HG03521 (cell line): ENCODE measurements around the gene EML6.
A peak's percentile ranks its signal among the peaks of the same experiment; 100 is the strongest.
"Not testable (repeated sequence)": the region's sequence is repeated elsewhere in the genome, so short reads cannot be mapped to it uniquely, and the experiment has no call there.

Source experiments
- ATAC-seq: cut with Tn5 transposase; IDR thresholded peaks from one replicate; pipeline ENCODE4 v1.9.1; 2021; ENCODE audit warnings: mild to moderate bottlenecking, moderate library complexity; ENCODE audit not compliant: unreplicated experiment

Gene EML6

DNA sequence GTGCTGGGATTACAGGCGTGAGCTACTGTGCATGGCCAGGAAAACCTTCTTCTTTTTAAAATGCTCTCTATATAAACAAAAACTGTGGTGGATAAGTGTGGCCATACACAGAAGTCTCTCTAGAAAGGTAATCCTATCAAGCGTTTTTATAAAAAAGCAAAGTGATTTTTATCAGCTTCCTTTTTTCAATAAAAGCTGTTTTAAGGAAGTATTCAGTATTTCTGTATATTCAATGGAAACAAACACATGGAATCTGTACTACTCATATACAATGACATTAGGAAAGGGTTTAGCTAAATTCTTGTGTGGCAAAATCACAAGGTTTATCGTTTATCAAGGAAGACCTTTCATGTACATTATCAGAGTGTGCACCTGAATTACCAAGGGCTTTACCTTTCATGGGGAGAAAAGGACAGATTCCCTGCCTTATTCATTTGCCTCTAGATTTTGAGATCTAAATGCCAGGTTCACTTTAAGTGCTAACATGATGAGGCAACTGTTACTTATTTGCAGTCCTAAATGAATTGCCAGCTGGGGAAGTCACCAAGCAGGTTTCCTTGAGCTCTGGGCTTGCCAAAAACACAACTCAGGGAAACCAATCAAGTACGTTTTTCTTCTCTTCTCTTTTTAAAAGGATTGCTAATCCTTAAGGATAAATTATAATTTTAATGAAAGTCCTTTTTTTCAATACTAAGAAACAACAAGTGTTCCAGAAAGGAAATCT, 256.0 kb downstream of the EML6 start:
- ATAC-seq: no peak

DNA sequence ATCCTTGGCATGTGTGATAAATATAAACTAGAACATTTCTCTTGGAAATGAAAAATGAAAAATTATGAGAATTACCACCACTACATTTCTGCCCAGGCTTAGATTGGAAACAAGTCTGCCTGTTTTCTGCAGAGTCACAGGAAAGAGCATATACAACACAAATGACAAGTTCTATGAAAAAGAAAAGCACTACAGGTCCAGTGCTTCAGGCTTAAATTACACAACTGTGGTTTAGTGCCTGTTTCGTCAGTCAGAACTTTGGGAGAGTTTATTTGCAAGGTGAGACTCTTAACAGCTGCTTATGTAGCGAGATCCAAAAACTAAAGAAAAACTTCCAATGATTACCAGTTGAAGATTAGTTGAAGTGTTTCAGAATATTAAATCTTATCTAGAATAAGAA, 257.9 kb downstream of the EML6 start:
- ATAC-seq: no peak

GRCh38 chr2:54983345-54984220, 260.1 kb downstream of the EML6 start:
- ATAC-seq: no peak

- ATAC-seq: no peak
Measured at GRCh38 chr2:54984476-54984875, 261.0 kb downstream of the EML6 start.

GRCh38 chr2:54986264-54986663, 262.8 kb downstream of the EML6 start:
- ATAC-seq: no peak

GRCh38 chr2:54988612-54989011, 265.1 kb downstream of the EML6 start:
- ATAC-seq: no peak

DNA sequence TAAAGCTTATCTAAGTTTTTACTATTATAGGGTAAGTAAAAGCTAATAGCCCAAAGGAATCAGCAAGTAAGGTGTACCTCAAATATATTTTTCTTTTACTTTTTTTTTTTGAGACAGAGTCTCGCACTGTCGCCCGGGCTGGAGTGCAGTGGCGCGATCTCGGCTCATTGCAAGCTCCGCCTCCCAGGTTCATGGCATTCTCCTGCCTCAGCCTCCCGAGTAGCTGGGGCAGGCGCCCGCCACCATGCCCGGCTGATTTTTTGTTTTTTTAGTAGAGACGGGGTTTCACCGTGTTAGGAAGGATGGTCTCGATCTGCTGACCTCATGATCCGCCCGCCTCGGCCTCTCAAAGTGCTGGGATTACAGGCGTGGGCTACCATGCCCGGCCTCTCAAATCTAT, 267.2 kb downstream of the EML6 start:
- ATAC-seq: not testable (repeated sequence)

DNA sequence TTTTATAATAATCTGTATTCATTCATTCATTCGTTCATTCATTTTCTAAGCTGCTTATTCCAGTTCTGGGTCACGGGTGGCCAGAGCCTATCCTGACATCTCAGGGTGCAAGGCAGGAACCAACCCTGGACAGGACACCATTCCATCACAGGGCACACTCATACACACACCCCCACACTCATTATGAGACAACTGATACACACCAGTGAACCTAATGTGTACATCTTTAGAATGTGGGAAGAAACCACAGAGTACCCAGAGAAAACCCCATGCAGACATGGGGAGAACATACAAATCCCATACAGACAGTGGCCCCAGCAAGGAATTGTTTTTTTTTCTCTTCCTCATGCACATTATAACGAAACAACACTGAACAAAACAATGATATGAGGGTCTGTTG, 272.1 kb downstream of the EML6 start:
- no peak for ATAC-seq

DNA sequence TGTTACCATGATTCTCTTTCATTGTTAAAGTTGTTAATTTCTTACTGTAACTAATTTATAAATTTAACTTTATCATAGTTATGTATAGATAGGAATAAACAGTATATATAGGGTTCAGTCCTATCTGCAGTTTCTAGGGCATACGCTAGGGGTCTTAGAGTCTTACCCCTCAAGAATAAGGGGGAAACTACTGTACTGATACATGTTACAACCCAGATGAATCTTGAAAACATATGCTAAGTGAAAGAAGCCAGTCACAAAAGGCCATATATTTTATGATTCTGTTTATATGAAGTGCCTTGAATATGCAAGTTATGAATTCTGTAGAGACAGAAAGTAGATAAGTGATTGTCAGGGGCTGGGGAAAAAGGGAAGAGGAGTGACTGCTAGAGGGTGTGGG, 274.4 kb downstream of the EML6 start:
- no peak for ATAC-seq

GRCh38 chr2:54999182-54999581, 275.7 kb downstream of the EML6 start:
- ATAC-seq: no peak

GRCh38 chr2:55000341-55000740, 276.9 kb downstream of the EML6 start:
- no peak for ATAC-seq

- no peak for ATAC-seq
Measured at GRCh38 chr2:55001716-55002115, 278.3 kb downstream of the EML6 start.

- no peak for ATAC-seq
Measured at GRCh38 chr2:55003706-55004639, 280.5 kb downstream of the EML6 start.

DNA sequence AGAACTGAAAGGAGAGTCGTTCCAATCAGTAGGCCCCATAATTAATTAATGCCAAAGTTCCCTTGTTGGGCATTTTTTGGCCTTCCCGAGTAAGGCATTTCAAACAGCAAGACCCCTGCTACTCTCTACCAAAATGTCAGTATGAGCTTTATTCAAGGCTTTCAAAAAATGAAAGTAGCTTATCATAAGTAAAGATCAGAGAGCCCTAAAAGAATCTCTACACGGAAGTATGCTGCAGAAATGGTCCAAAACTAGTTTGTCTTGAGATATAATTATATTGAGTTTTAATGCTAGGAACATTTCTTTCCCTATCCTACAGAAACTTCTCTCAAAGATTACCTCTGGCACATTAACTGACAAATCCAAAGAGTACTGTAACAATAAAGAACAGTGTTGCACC, 282.8 kb downstream of the EML6 start:
- no peak for ATAC-seq

DNA sequence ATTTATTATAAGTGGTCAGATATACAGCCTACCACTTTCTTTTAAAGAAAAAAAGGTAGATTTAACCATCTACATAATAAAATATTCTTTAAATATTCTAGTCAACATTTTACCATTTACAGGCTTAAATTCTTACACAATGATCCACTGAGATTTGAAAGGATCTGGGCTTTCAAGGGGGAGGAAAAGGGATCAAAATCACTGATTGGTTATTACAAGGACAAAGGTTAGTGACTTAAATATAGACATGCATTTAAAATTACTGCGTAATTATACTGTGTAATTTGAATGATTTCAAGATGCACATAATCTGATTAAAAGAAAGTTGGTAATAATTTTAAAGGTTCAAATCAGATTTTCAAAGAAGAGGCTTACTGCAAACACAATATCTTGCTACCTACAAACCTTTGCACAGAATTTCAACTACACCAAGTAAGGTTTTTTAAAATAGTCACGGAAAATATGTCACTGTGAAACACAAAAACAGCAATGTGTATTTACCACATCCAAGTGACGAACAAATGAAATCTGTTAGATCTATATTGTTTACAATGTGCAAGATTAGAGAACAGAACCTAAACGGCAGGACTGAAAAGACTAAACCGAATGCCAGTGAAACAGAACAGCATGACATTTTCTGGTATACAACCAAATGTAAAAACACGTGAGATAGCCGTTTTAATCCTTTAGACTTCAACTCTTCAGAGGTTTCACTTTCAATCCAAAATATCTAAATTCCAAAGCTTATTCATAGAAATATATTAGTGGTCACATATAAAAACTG, 286.0 kb downstream of the EML6 start:
- ATAC-seq: no peak

DNA sequence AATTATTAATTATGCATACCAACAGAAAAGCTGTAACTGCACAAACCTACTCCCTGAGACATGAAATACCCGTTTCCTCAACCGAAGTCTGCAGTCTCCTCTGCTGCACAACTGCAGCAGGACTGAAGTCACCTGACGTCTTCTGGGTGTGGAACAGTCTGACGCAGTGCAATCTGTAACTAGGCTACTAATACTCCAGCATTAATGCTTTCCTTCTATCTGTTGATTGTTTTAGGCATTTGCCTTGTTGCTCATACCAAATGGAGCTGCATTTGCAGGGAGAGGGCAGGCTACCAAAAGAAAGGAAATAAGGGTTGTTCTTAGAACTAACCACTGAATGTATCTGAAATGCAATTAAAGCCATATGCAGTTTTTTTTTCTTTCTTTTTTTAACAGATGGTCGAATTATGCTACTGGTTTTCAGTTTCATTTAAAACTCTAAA, 286.7 kb downstream of the EML6 start:
- peak; percentile 93 for ATAC-seq

GRCh38 chr2:55010915-55011314, 287.5 kb downstream of the EML6 start:
- ATAC-seq: no peak

- no peak for ATAC-seq
Measured at GRCh38 chr2:55011831-55012671, 288.6 kb downstream of the EML6 start.

DNA sequence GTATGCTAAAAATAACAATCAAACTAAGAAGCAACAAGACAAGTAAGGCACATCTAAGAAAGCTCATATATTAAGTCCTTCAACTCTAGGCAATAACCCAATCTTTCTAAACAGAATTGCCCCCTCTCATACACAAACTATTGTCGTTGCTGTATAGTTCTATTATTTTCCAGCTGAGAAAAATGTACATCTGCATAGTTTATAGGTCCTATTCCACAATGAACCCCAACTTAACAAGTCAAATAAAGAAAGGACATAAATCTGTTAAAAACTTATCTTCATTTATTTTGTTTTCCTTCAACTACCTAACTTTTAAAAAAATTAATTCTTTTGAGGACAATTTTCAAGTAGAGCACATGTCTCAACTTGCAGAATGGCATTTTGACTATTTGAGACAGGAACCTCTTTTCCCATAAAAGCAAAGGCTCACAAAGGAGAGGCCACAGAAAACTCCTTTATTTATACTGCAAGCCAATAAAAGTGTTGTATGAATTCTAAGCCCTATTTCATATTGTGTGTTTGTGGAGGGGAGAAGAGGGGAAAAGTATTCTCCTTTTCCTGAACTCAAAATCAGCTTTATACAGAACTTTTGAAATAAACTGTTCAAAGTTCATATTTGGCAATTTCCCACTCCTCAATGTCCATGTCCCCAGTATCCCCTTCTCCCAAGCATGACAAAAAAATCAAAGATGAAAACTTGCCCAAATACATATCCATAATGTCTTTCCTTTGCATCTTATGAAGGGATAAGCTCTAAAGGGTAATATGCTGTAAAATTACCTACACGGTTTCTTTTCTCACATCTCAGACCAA, 289.4 kb downstream of the EML6 start:
- ATAC-seq: no peak
